ENCODE data around the gene SLCO3A1.

SLCO3A1 gene

GRCh38 chr15:92087211-92087610, 233.7 kb downstream of the SLCO3A1 start:
- no peaks in the 10 kb centered on the region for H3K36me3 ChIP-seq (ENCODE audit: insufficient read depth, low read depth, low read length)
- H3K4me1 ChIP-seq (ENCODE audit: insufficient read depth, low read length), result no peaks in the 10 kb centered on the region; the same call in 1 of the 2 replicates
- no peak overlapping the region for H3K27ac ChIP-seq (ENCODE audit: low read length)
- H3K9me3 ChIP-seq (ENCODE audit: insufficient read depth, low read depth, low read length), result no peaks in the 10 kb centered on the region
- no peak overlapping the region for H3K4me3 ChIP-seq (ENCODE audit: low read length)
- H3K9ac ChIP-seq (ENCODE audit: low read depth, low read length), result no peak overlapping the region
- H3K27me3 ChIP-seq (ENCODE audit: insufficient read depth, low read length), result no peaks in the 10 kb centered on the region

DNA sequence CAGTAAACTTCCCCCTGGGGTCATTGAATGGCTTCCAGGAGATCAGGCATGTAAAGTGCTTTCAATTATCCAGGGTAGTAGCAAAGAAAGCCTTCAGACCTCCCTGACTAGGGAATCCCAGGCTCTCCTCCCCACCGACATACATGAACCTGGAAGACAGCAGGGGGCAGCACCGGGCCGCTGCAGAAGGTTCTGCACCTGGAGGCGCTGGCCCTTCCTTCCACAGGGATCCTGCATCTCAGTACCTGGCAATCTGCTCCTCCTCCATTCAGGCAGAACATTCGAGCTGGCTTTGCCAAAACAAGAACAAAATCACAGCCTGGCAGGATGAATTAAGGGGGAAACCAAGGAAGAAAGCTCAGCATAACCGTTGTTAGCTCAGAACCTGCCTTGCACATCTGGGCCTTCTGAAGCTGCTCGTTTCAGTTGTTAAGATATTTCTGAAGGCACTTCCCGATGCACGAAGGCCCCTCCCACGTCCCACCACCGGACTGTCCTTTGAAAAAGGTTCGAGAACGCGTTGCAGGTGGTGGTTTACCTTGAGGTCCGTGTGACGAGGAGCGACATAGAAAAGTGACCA, 237.7 kb downstream of the SLCO3A1 start:
- Histone ChIP-seq H3K4me1 (ENCODE audit: insufficient read depth, low read length) (no peaks in the 10 kb centered on the region), H3K36me3 (ENCODE audit: insufficient read depth, low read depth, low read length) (no peaks in the 10 kb centered on the region), H3K27ac (ENCODE audit: low read length) (no peak overlapping the region), H3K9ac (ENCODE audit: low read depth, low read length) (no peak overlapping the region), H3K4me3 (ENCODE audit: low read length) (no peak overlapping the region), H3K9me3 (ENCODE audit: insufficient read depth, low read depth, low read length) (no peaks in the 10 kb centered on the region), H3K27me3 (ENCODE audit: insufficient read depth, low read length) (no peaks in the 10 kb centered on the region)

- Histone ChIP-seq H3K27ac (ENCODE audit: low read length) (no peak overlapping the region), H3K4me3 (ENCODE audit: low read length) (no peak overlapping the region), H3K9ac (ENCODE audit: low read depth, low read length) (no peak overlapping the region), H3K4me1 (ENCODE audit: insufficient read depth, low read length) (no peaks in the 10 kb centered on the region), H3K9me3 (ENCODE audit: insufficient read depth, low read depth, low read length) (no peaks in the 10 kb centered on the region), H3K36me3 (ENCODE audit: insufficient read depth, low read depth, low read length) (no peaks in the 10 kb centered on the region), H3K27me3 (ENCODE audit: insufficient read depth, low read length) (no peaks in the 10 kb centered on the region)
Observed at GRCh38 chr15:92092289-92093105, 239.0 kb downstream of the SLCO3A1 start.

- H3K9ac ChIP-seq (ENCODE audit: low read depth, low read length), result no peak overlapping the region
- no peaks in the 10 kb centered on the region for H3K27me3 ChIP-seq (ENCODE audit: insufficient read depth, low read length)
- H3K9me3 ChIP-seq (ENCODE audit: insufficient read depth, low read depth, low read length), result 0 out of 2 replicates have a peak, but pooled peaks cover 3% of the 10 kb centered on the region
- no peaks in the 10 kb centered on the region for H3K36me3 ChIP-seq (ENCODE audit: insufficient read depth, low read depth, low read length)
- peaks cover 6% of the 10 kb centered on the region; the same call in 1 of the 2 replicates for H3K4me1 ChIP-seq (ENCODE audit: insufficient read depth, low read length)
- H3K4me3 ChIP-seq (ENCODE audit: low read length), result no peak overlapping the region
- no peak overlapping the region for H3K27ac ChIP-seq (ENCODE audit: low read length)
Observed at GRCh38 chr15:92095693-92096092, 242.2 kb downstream of the SLCO3A1 start.

DNA sequence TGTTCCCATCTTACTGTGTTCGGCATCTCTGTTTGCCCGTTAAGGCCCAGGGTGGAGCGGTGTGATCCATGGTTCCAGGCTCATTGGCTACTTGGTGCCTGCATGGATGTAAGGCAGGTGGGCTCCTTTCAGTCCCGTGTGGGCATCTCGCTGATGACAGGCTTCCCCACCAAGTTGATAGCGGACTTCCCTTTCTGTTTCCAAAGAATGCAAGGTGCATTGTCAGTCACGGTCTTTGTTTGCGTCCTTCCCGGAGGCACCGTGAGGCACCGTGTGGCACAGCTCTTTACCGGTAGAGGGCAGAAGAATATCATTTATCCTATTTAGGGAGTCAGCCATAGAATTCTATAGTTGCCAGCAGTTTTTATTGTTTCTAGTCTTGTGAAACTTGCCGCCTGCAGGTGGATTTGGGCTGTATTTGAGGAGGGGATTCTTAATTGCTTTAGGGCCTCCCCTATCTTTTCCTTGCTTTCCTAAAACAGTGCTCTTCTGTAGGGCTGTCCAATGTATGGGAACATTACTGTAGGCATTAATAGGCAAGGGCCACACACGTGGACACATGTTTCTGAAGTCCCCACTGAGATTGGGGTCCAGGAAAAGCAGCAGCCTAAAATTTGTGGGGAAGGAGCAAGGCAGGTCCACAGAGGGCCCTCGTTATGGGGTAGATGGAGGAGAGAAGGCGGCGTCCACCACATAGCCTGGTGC, 244.1 kb downstream of the SLCO3A1 start:
- Histone ChIP-seq H3K27ac (ENCODE audit: low read length) (no peak overlapping the region), H3K9ac (ENCODE audit: low read depth, low read length) (no peak overlapping the region; the same call in 1 of the 2 replicates), H3K36me3 (ENCODE audit: insufficient read depth, low read depth, low read length) (no peaks in the 10 kb centered on the region), H3K4me1 (ENCODE audit: insufficient read depth, low read length) (peaks cover 18% of the 10 kb centered on the region), H3K9me3 (ENCODE audit: insufficient read depth, low read depth, low read length) (0 out of 2 replicates have a peak, but pooled peaks cover 3% of the 10 kb centered on the region), H3K27me3 (ENCODE audit: insufficient read depth, low read length) (no peaks in the 10 kb centered on the region), H3K4me3 (ENCODE audit: low read length) (no peak overlapping the region)

DNA sequence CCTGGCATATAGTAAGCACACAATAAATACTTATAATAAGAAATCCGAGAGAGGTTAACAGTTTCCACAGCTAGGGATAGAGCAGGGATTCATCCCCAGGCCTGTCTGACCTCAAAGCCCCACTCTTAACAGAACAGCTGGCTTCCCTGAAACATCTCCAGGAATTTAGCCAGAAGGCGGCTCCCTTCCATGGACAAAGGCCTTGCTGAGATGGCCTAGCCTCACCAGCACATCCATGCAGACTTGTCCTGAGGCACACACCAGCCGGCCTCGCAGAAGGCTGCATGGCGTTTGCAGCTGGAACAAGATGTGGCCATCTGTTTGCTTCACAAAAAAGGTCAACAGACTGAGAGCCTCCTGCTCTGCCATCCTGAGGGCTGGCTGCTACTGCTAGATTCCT, 245.4 kb downstream of the SLCO3A1 start:
- H3K27me3 ChIP-seq (ENCODE audit: insufficient read depth, low read length), result no peaks in the 10 kb centered on the region
- H3K9me3 ChIP-seq (ENCODE audit: insufficient read depth, low read depth, low read length), result 0 out of 2 replicates have a peak, but pooled peaks cover 3% of the 10 kb centered on the region
- no peaks in the 10 kb centered on the region for H3K36me3 ChIP-seq (ENCODE audit: insufficient read depth, low read depth, low read length)
- H3K9ac ChIP-seq (ENCODE audit: low read depth, low read length), result no peak overlapping the region
- H3K27ac ChIP-seq (ENCODE audit: low read length), result no peak overlapping the region
- peaks cover 20% of the 10 kb centered on the region for H3K4me1 ChIP-seq (ENCODE audit: insufficient read depth, low read length)
- no peak overlapping the region for H3K4me3 ChIP-seq (ENCODE audit: low read length)

- H3K27ac ChIP-seq (ENCODE audit: low read length), result no peak overlapping the region
- H3K27me3 ChIP-seq (ENCODE audit: insufficient read depth, low read length), result no peaks in the 10 kb centered on the region
- no peaks in the 10 kb centered on the region for H3K36me3 ChIP-seq (ENCODE audit: insufficient read depth, low read depth, low read length)
- 0 out of 2 replicates have a peak, but pooled peaks cover 3% of the 10 kb centered on the region for H3K9me3 ChIP-seq (ENCODE audit: insufficient read depth, low read depth, low read length)
- no peak overlapping the region for H3K9ac ChIP-seq (ENCODE audit: low read depth, low read length)
- H3K4me3 ChIP-seq (ENCODE audit: low read length), result no peak overlapping the region
- peaks cover 26% of the 10 kb centered on the region for H3K4me1 ChIP-seq (ENCODE audit: insufficient read depth, low read length)
Observed at GRCh38 chr15:92100301-92100700, 246.8 kb downstream of the SLCO3A1 start.

DNA sequence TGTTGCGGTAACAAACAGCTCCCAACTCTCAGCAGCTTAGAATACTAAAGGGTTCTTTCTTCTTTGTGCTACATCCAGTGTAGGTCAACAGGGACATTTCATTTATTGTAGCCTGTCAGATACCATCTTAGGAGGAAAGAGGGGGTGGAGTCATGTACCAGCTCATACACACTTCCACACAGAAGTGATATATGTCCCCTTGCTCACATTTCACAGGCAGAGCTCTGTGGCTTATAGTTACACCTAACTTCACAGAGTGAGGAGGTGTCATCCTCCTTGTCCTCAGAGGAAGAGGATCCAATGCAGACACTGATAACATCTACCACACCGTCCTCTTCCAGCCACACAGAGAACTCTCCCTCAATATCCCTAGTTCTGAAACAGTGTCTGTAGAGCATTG, 247.2 kb downstream of the SLCO3A1 start:
- peaks cover 26% of the 10 kb centered on the region for H3K4me1 ChIP-seq (ENCODE audit: insufficient read depth, low read length)
- no peak overlapping the region for H3K9ac ChIP-seq (ENCODE audit: low read depth, low read length)
- H3K4me3 ChIP-seq (ENCODE audit: low read length), result no peak overlapping the region
- no peaks in the 10 kb centered on the region for H3K36me3 ChIP-seq (ENCODE audit: insufficient read depth, low read depth, low read length)
- H3K27ac ChIP-seq (ENCODE audit: low read length), result no peak overlapping the region
- H3K27me3 ChIP-seq (ENCODE audit: insufficient read depth, low read length), result no peaks in the 10 kb centered on the region
- H3K9me3 ChIP-seq (ENCODE audit: insufficient read depth, low read depth, low read length), result 0 out of 2 replicates have a peak, but pooled peaks cover 3% of the 10 kb centered on the region

GRCh38 chr15:92101708-92102394, 248.3 kb downstream of the SLCO3A1 start:
- Histone ChIP-seq H3K27ac (ENCODE audit: low read length) (no peak overlapping the region), H3K9me3 (ENCODE audit: insufficient read depth, low read depth, low read length) (0 out of 2 replicates have a peak, but pooled peaks cover 3% of the 10 kb centered on the region), H3K4me1 (ENCODE audit: insufficient read depth, low read length) (peaks cover 26% of the 10 kb centered on the region), H3K27me3 (ENCODE audit: insufficient read depth, low read length) (no peaks in the 10 kb centered on the region), H3K9ac (ENCODE audit: low read depth, low read length) (no peak overlapping the region), H3K36me3 (ENCODE audit: insufficient read depth, low read depth, low read length) (no peaks in the 10 kb centered on the region), H3K4me3 (ENCODE audit: low read length) (no peak overlapping the region)

DNA sequence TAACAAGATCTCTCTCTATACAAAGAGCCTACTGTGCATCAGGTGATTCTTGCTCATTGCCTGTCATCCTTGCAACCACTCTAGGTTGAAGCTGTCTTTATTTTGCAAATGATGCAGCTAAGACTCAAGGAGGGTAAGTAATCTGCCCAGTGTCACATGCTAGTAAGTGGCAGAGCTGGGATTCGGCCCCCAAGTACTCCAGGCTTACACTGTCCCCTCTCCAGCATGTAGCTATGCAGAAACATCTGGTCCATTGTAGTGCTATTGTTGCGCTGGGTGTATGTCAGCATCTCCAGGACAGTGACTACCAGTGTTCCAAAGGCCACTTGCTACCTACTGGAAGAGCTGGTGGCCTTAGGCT, 248.9 kb downstream of the SLCO3A1 start:
- Histone ChIP-seq H3K36me3 (ENCODE audit: insufficient read depth, low read depth, low read length) (no peaks in the 10 kb centered on the region), H3K4me1 (ENCODE audit: insufficient read depth, low read length) (peaks cover 26% of the 10 kb centered on the region), H3K27me3 (ENCODE audit: insufficient read depth, low read length) (no peaks in the 10 kb centered on the region), H3K27ac (ENCODE audit: low read length) (no peak overlapping the region), H3K4me3 (ENCODE audit: low read length) (no peak overlapping the region), H3K9ac (ENCODE audit: low read depth, low read length) (no peak overlapping the region), H3K9me3 (ENCODE audit: insufficient read depth, low read depth, low read length) (0 out of 2 replicates have a peak, but pooled peaks cover 3% of the 10 kb centered on the region)

DNA sequence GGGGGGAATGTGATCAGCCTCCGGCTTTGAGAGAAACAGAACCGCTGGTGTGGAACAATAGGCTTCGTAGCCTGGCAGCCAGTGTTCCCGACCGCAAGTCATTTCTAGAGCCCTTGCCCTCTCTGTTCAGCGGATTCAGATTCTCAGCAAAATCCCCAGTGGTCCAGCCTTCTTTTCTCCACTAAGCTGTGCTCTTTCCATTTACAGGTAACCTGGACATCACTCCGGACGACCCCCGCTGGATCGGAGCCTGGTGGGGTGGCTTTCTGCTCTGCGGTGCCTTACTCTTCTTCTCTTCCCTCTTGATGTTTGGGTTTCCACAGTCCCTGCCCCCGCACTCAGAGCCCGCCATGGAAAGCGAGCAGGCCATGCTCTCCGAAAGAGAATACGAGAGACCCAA, 250.6 kb downstream of the SLCO3A1 start:
- Histone ChIP-seq H3K27ac (ENCODE audit: low read length) (no peak overlapping the region), H3K9ac (ENCODE audit: low read depth, low read length) (no peak overlapping the region), H3K4me1 (ENCODE audit: insufficient read depth, low read length) (peaks cover 20% of the 10 kb centered on the region), H3K9me3 (ENCODE audit: insufficient read depth, low read depth, low read length) (0 out of 2 replicates have a peak, but pooled peaks cover 3% of the 10 kb centered on the region), H3K36me3 (ENCODE audit: insufficient read depth, low read depth, low read length) (no peaks in the 10 kb centered on the region), H3K27me3 (ENCODE audit: insufficient read depth, low read length) (no peaks in the 10 kb centered on the region), H3K4me3 (ENCODE audit: low read length) (no peak overlapping the region)

All from iPS-20b (cell line).